ENCODE measurements around the gene SMARCE1.
A peak's percentile ranks its signal among the peaks of the same experiment; 100 is the strongest.

Gene SMARCE1

DNA sequence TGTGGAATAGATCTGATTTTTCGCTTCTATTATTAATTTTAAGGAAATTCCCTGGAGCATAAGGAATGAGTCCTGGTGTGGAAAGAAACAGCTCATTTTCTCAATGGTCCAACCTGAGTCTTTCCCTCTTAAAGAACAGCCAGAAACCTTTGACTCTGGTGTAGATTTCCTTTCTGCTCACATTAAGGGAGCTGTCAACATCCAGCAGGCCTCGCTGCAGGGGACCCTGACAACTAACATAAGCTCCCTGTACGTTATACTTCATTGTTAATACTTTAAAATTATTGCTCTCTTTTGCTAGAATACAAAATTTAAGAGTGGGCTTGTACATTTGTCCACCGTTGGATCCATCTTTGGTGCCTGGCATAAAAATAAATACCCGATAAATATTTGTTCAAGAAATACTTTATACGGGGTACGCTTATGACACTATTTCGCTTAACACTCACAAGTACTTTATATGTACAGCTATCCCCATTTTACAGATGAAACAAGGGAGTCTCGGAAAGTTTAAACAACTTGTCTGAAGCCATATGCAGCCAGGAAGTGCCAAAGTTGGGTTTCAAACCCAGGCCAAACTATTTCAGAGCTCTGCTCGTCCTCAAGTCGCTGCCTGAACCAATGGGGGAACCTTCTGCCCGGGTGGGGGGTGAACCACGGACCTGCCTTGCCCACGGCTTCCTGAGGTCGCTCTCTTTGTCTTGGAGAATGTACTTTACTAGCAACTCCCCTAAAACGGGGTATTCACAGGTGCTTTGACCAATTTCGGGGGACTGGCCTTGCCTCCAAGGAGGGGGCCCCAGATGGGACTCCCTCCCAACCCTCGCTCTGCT lies 611 bp downstream of the SMARCE1 start:
- peak in 1 of 2 donors; percentile 27 for DNase-seq (ENCODE audit: low read depth in 1 of 2, low spot score in 1 of 2)

- no peak for DNase-seq (ENCODE audit: low read depth in 1 of 2, low spot score in 1 of 2)
Measured at GRCh38 chr17:40645943-40646342, 1.7 kb downstream of the SMARCE1 start.

- DNase-seq (ENCODE audit: low read depth in 1 of 2, low spot score in 1 of 2): no peak
Measured at GRCh38 chr17:40645291-40645690, 2.3 kb downstream of the SMARCE1 start.

GRCh38 chr17:40637931-40638330 lies 9.7 kb downstream of the SMARCE1 start:
- no peak for DNase-seq (ENCODE audit: low read depth in 1 of 2, low spot score in 1 of 2)

DNA sequence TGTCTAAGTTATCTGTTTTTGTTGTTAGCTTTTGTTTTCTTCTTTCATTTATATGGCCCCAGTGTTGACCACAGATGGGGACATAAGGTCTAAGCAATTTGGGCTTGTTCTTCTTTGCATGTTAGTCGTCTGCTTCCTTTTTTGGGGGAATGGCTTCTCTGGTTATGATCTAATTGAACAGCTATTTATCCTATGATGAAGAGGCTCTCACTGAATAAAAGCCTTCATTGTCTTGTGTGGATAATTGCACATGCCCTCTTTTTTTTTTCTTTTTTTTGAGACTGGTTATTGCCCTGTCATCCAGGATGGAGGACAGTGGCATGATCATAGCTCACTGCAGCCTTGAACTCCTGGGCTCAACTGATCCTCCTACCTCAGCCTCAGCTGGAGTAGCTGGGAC lies 13.7 kb downstream of the SMARCE1 start:
- no peak for DNase-seq (ENCODE audit: low read depth in 1 of 2, low spot score in 1 of 2)

GRCh38 chr17:40632216-40632615 lies 15.4 kb downstream of the SMARCE1 start:
- DNase-seq (ENCODE audit: low read depth in 1 of 2, low spot score in 1 of 2): no peak

DNA sequence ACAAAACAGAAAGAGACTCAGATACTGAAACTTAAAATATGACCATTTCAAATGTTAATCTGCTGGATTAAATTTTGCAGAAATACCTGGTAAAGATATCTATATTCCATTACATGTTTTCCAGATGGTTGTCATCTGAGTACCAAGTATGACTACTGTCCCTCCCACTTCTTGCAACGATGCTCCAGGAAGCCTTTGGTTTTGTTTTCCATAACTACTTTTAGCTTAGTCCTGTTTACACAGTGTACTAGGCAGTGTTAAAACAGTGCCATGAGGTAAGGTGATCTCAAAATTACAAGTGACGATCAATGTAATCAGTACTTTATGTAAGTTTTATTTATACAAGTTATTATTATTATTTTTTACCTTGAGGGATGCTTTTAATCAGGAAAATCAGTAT lies 17.8 kb downstream of the SMARCE1 start:
- no peak for DNase-seq (ENCODE audit: low read depth in 1 of 2, low spot score in 1 of 2)

- DNase-seq (ENCODE audit: low read depth in 1 of 2, low spot score in 1 of 2): no peak
Measured at GRCh38 chr17:40625311-40625710, 22.3 kb downstream of the SMARCE1 start.

DNA sequence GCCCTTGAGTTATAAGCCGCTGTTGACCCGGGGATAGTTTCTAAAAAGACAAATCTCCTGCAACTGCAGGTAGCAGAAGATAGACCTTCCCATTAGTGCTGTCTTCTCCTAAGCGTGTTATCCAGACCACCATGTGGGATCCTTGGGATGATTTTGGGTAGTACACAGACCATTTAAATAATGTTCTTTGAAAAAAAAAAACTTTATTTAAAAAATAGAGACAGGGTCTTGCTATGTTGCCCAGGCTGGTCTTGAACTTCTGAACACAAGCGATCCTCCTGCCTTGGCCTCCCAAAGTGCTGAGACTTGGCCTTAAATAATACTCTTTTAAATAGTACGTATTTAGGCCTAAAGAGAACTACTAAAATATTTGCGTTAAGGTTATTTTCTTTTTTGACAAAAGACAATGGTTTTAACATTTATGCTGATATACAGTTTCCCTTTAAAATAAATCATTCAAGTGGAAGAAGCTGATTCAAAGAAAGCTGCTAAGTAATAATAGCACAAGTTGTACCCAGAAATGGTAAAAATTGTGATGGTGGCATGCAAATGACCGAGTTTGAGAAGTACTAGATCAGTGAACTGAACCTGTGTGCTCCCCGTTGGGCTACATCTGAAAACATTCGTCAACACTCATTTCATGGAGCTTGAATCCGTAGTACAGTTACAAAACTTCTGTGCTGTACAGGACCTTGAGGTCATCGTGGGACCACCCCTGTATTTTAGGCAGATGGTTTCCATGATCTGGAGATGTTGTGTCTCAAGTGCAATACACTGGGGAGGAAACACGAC lies 24.0 kb downstream of the SMARCE1 start:
- no peak for DNase-seq (ENCODE audit: low read depth in 1 of 2, low spot score in 1 of 2)

DNA sequence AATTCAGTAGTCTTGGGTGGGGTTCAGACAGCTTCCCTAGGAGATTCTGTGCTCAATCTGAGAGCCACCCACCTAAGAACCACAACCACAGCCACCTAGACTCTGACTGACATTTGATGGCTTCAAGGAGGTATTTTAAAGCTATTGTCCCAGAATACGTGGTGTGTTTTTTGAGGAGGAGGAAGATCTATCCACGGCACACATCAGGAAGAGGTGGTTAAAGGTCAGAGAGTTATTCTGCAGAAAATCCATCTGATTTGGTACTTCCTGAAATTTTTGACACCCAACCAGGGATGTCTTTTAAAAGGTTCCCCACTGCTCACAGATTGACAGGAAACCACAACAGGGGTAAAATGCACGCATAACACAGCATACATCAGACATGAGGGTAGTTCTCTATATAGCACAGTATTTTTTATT lies 25.1 kb downstream of the SMARCE1 start:
- no peak for DNase-seq (ENCODE audit: low read depth in 1 of 2, low spot score in 1 of 2)

GRCh38 chr17:40621578-40621977 lies 26.0 kb downstream of the SMARCE1 start:
- no peak for DNase-seq (ENCODE audit: low read depth in 1 of 2, low spot score in 1 of 2)

- DNase-seq (ENCODE audit: low read depth in 1 of 2, low spot score in 1 of 2): no peak
Measured at GRCh38 chr17:40621019-40621418, 26.6 kb downstream of the SMARCE1 start.

GRCh38 chr17:40618754-40619625 lies 28.6 kb downstream of the SMARCE1 start:
- DNase-seq (ENCODE audit: low read depth in 1 of 2, low spot score in 1 of 2): no peak

DNA sequence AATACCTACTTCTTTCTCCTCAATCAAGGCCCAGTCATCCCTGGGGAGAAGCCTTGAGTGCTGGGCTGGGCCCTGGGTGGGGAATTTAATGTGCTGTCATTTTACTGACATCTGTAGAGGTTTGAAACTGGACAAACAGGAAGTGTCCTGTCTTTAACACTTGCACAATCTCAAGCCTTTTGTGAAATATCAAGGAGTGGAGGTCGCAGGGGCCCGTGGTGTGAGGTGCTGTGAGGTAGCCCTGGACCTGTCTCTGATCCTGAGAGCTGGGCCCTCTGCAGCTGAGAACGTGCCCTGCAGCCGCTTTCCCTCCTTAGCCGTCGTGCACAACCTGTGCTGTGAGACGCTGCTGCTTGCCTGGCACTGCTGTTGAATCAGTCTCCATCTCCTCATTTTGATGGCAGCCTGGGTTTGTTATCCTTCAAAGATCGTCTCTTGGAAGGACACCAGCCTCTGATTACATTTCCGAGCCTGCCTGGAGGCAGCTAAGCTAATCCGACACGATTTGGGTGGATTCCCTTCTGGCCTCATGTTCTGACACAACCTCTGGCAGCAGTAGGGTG lies 29.9 kb downstream of the SMARCE1 start:
- no peak for DNase-seq (ENCODE audit: low read depth in 1 of 2, low spot score in 1 of 2)

GRCh38 chr17:40616592-40616991 lies 31.0 kb downstream of the SMARCE1 start:
- DNase-seq (ENCODE audit: low read depth in 1 of 2, low spot score in 1 of 2): no peak

- no peak for DNase-seq (ENCODE audit: low read depth in 1 of 2, low spot score in 1 of 2)
Measured at GRCh38 chr17:40615841-40616476, 31.7 kb downstream of the SMARCE1 start.

DNA sequence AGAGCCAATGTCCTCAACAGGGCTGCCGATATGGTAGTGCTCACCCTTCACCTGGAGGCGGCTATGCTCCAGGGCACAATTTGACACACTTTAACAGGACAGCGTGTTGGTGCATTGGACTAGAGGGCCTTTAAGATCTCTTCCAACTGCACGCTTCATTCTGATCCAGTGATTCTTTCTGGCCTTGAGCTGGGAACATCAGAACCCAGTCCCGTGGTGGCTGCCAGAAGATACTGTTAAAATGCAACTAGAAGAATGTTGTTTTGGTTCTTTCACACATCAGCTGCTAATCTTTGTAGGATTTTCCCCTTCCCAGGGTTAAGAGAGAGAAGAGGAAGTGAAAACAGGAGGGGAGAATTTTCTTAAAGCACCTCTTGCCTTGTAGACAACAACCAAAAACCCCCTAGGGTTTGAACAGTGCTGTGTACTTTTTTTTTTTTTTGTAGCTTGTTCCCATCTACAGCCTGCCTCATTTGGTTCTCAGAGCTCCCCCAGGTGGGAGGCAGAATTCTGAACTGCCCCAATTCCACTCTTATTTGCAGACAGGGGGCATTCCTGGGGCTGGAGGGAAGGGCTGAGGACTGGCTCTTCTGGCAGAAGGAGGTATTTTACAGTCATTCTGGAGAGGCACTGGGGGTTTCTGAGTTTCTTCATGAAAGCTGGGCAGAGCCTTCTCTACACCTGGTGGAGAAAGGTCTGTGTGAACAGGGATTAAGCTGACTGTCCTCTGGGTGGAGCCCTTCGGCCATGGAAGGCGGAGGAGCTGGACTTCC lies 32.4 kb downstream of the SMARCE1 start:
- no peak for DNase-seq (ENCODE audit: low read depth in 1 of 2, low spot score in 1 of 2)

DNA sequence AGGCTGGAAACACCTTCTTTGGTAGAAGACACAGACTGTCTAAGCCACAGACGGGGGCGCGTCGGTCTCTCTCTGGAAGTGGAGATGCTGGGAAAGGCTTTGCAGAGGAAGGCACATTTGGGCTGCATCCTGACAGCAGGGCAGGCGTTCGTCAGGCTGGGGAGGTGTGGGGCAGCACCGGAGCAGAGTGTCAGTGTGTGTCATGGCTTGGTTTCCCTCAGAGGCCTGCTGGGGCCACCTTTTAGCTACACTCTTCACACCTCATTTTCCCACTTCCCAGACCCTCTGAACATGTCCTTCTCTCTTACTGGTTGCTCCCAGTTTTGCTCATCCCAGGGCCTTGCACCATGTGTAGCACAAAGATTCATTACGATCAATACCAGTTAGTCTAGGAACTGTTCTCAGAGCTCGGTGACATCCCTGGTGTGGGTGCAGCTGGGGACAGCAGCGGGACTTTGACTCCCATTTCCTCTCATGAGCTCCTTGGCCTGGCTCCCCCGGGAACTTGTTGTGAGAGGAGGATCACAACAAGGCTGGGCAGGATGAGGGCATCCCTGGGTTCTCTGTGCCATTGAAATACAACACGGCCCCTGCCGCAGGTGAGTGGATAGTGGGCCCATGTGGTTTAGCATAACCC lies 33.1 kb downstream of the SMARCE1 start:
- DNase-seq (ENCODE audit: low read depth in 1 of 2, low spot score in 1 of 2): no peak

DNA sequence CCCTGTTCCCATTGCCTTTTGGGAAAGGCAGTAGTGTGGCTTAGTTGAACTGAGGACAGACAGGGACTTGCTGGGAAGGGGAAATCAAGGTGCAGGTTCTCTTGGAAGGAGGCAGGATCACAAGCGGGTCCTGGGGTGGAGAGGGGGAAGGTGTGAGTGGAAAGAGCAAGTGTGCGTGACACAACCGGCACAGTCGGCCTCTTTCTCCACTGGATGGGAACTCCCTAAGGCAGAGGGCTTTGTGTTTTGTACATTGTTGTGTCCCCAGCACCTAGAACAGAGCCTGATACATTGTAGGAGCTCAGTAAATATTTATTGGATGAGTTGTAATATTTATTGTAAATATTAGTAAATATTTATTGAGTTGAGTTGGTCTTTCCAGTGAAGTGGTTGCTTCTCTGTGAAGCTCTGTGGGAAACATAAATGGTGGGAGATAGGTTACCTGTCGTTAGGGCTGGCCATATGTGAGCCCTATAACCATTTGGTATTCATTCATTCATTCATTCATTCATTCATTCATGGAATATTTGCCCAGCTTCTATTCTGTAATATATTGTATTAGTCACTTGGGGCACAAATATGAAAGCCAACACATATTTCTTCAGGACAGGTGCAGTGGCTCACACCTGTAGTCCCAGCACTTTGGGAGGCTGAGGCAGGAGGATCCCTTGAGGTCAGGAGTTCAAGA lies 34.0 kb downstream of the SMARCE1 start:
- no peak for DNase-seq (ENCODE audit: low read depth in 1 of 2, low spot score in 1 of 2)

Measured in activated CD4-positive, alpha-beta T cell treated with anti-CD3 and anti-CD28 coated beads, Interleukin-2, amount 50 U/mL, for 24 hours (primary cell).